ENCODE measurements around the gene EFCAB6.

GRCh38 chr22:43860126-43860525, 48.0 kb upstream of the EFCAB6 start:
- no peak for TF ChIP-seq CTCF (IDR thresholded peaks at IDR 0.05)
- TF ChIP-seq POLR2A (IDR thresholded peaks at IDR 0.05): no peak

All from adrenal gland (tissue), 5 donors.